HepG2 (cell line): Measurements from ENCODE around the gene TSTD2. TPM values are rescaled to one million over a fixed set of nuclear protein-coding genes. Genes with fewer than 3 reads are reported as not detected.
A peak's percentile ranks its signal among the peaks of the same experiment; 100 is the strongest.

Source experiments
- CEBPB ChIP-seq: IDR thresholded peaks from 2 replicates; pipeline ENCODE4 v1.6.1; 2011; ENCODE audit warnings: low read depth, low read length, improper control_type of control experiment, borderline replicate concordance
- ESRRA ChIP-seq: sonication (generic); formaldehyde crosslinking; IDR thresholded peaks from 2 replicates; pipeline ENCODE4 v1.5.1; 2020; ENCODE audit warnings: mild to moderate bottlenecking, low read depth, missing genetic modification reagents
- MAF1 ChIP-seq: sonication (generic); formaldehyde crosslinking; IDR thresholded peaks from 2 replicates; pipeline ENCODE4 v1.5.0; 2020; ENCODE audit warnings: missing genetic modification reagents, borderline replicate concordance
- RFX5 ChIP-seq: IDR thresholded peaks from 2 replicates; pipeline ENCODE4 v1.6.1; 2011; ENCODE audit warnings: low read depth, low read length, improper control_type of control experiment
- SAP130 ChIP-seq: IDR thresholded peaks from 2 replicates; pipeline ENCODE4 v1.6.1; 2016; ENCODE audit warnings: low read depth
- SP2 ChIP-seq: sonication (generic); formaldehyde crosslinking; IDR thresholded peaks from 2 replicates; pipeline ENCODE4 v1.5.1; 2020; ENCODE audit warnings: mild to moderate bottlenecking, missing genetic modification reagents
- ZBTB42 ChIP-seq: sonication (generic); formaldehyde crosslinking; IDR thresholded peaks from 2 replicates; pipeline ENCODE4 v1.5.0; 2020; ENCODE audit warnings: mild to moderate bottlenecking, missing genetic modification reagents
- ZKSCAN1 ChIP-seq: fragments of 150-350 bp; IDR thresholded peaks from 2 replicates; pipeline ENCODE4 v1.6.1; 2014; ENCODE audit warnings: low read length
- ZNF589 ChIP-seq: sonication (generic); formaldehyde crosslinking; conservative IDR thresholded peaks from 2 replicates; pipeline ENCODE4 v1.8.0; 2022; ENCODE audit warnings: mild to moderate bottlenecking, moderate library complexity, missing genetic modification reagents
- ZNF607 ChIP-seq: sonication (generic); formaldehyde crosslinking; IDR thresholded peaks from 2 replicates; pipeline ENCODE4 v1.5.1; 2020; ENCODE audit warnings: missing genetic modification reagents, mild to moderate bottlenecking, borderline replicate concordance
- ZNF775 ChIP-seq: sonication (generic); formaldehyde crosslinking; IDR thresholded peaks from 2 replicates; pipeline ENCODE4 v1.4.0; 2020; ENCODE audit warnings: missing genetic modification reagents, mild to moderate bottlenecking, moderate library complexity, borderline replicate concordance
- ZNF878 ChIP-seq: sonication (generic); formaldehyde crosslinking; IDR thresholded peaks from 2 replicates; pipeline ENCODE4 v1.8.1; 2023; ENCODE audit warnings: mild to moderate bottlenecking, missing genetic modification reagents, moderate library complexity
- ZSCAN12 ChIP-seq: sonication (generic); formaldehyde crosslinking; IDR thresholded peaks from 2 replicates; pipeline ENCODE4 v1.9.0; 2021; ENCODE audit warnings: mild to moderate bottlenecking, missing genetic modification reagents
- polyA plus RNA-seq, 8 experiments: library from polyadenylated mRNA; depleted of rRNA in 3 of 8; stranded (reverse) in 7 of 8; unstranded in 1 of 8; fragments of >200 nt; fragmentation: Illumina TruSeq in 4 of 8; extraction: Trizol in 4 of 8; gene quantifications; 2 replicates each; pipeline versions ENCODE4 v1.2.1 to v1.2.3, GENCODE V29; 2011 to 2016; ENCODE audit warnings: low read depth in 4 of 8, missing spikeins in 1 of 8, mixed read lengths in 1 of 8; ENCODE audit not compliant: insufficient read depth in 1 of 8
- total RNA-seq, 5 experiments: library from RNA; depleted of rRNA; stranded (reverse); fragments of >200 nt; fragmentation: Illumina TruSeq; extraction: Trizol; gene quantifications; 2 replicates each; pipeline ENCODE4 v1.2.3, GENCODE V29; 2016; ENCODE audit warnings: low read depth in 1 of 5
- TF ChIP-seq, protein P1 (sequence below), 2 experiments: sonication (generic) in 1 of 2; formaldehyde crosslinking in 1 of 2; IDR thresholded peaks; 2 replicates each; pipeline versions ENCODE4 v1.4.0 to v1.6.1; 2016 to 2020; ENCODE audit warnings: borderline replicate concordance in 1 of 2, low read depth in 1 of 2, mild to moderate bottlenecking in 1 of 2, missing genetic modification reagents in 1 of 2
- TF ChIP-seq, protein P2 (sequence below): sonication (generic); formaldehyde crosslinking; IDR thresholded peaks from 2 replicates; pipeline ENCODE4 v1.4.0; 2020; ENCODE audit warnings: missing genetic modification reagents
- TF ChIP-seq, protein P3 (sequence below): sonication (generic); formaldehyde crosslinking; IDR thresholded peaks from 2 replicates; pipeline ENCODE4 v1.9.0; 2021; ENCODE audit warnings: missing genetic modification reagents, borderline replicate concordance
- TF ChIP-seq, protein P4 (sequence below): sonication (generic); formaldehyde crosslinking; conservative IDR thresholded peaks from 2 replicates; pipeline ENCODE4 v1.4.0; 2020; ENCODE audit warnings: missing genetic modification reagents
- TF ChIP-seq, protein P5 (sequence below): sonication (generic); formaldehyde crosslinking; IDR thresholded peaks from 2 replicates; pipeline ENCODE4 v1.5.1; 2020; ENCODE audit warnings: mild to moderate bottlenecking, missing genetic modification reagents, moderate library complexity

The TSTD2 gene
- total and polyA plus RNA-seq, 2 of the 13 experiments (the other 11 are each of a cell fraction or from before 2014, with no cell fraction given): 16.0 to 23.1 TPM

DNA sequence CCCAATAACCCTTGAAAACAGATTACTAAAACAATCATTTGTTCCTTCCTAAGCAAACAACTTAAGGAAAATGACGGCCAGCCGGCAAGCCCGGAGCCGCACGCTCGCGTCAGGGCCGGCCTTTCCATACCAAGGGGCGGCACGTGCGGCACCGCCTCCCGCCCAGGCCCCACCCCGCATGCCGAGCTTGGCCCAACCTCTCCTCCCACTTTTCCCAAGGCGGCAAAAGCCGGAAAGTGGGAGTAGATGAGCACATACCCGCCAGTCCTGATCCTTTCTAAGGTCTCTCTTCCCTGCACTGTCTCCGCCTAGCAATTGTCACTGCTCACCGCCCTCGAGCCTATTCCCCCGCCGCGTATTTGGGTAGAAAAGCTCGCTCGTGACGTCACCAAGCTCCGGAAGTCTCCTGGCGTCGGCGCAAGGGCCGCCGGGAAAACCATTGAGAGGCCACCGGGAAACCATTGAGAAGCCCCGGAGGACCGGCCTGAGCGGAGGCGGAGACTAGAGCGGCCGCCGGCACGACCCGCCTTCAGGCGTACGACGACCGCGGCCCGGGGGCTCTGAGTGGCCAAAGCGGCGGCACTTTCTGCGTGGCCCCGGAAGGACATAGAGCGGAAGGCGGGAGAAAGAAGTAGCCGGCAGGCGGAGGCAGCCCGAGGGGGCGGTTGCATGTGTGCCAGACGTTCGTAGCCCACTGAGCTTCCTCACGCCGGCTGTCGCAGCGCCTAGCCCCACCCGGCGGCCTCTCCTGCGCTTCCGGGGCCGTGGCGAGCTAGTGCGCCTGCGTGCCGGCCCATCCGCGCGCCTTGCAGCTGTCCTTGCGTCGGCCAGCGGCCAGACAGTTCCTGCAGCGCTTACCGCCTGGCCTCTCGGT is at the start of gene TSTD2, which contains the start of gene NCBP1 (continued):
- no peak for TF ChIP-seq CEBPB
- TF ChIP-seq, protein P1, sequence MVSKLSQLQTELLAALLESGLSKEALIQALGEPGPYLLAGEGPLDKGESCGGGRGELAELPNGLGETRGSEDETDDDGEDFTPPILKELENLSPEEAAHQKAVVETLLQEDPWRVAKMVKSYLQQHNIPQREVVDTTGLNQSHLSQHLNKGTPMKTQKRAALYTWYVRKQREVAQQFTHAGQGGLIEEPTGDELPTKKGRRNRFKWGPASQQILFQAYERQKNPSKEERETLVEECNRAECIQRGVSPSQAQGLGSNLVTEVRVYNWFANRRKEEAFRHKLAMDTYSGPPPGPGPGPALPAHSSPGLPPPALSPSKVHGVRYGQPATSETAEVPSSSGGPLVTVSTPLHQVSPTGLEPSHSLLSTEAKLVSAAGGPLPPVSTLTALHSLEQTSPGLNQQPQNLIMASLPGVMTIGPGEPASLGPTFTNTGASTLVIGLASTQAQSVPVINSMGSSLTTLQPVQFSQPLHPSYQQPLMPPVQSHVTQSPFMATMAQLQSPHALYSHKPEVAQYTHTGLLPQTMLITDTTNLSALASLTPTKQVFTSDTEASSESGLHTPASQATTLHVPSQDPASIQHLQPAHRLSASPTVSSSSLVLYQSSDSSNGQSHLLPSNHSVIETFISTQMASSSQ (IDR thresholded peaks at IDR 0.05; ENCODE audit: low read depth): no peak
- TF ChIP-seq, protein P1 (CRISPR knock-in tag; IDR thresholded peaks at IDR 0.05; ENCODE audit: borderline replicate concordance): peak; percentile 43; the same call in 1 of the 2 replicates
- no peak for TF ChIP-seq ZKSCAN1
- TF ChIP-seq MAF1: peak; percentile 75; the same call in 1 of the 2 replicates
- TF ChIP-seq, protein P2, sequence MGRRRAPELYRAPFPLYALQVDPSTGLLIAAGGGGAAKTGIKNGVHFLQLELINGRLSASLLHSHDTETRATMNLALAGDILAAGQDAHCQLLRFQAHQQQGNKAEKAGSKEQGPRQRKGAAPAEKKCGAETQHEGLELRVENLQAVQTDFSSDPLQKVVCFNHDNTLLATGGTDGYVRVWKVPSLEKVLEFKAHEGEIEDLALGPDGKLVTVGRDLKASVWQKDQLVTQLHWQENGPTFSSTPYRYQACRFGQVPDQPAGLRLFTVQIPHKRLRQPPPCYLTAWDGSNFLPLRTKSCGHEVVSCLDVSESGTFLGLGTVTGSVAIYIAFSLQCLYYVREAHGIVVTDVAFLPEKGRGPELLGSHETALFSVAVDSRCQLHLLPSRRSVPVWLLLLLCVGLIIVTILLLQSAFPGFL (CRISPR knock-in tag): no peak
- TF ChIP-seq ZNF607 (CRISPR knock-in tag): peak; percentile 90
- TF ChIP-seq RFX5: peak; percentile 78
- no peak for TF ChIP-seq ZSCAN12 (CRISPR knock-in tag)
- TF ChIP-seq, protein P3, sequence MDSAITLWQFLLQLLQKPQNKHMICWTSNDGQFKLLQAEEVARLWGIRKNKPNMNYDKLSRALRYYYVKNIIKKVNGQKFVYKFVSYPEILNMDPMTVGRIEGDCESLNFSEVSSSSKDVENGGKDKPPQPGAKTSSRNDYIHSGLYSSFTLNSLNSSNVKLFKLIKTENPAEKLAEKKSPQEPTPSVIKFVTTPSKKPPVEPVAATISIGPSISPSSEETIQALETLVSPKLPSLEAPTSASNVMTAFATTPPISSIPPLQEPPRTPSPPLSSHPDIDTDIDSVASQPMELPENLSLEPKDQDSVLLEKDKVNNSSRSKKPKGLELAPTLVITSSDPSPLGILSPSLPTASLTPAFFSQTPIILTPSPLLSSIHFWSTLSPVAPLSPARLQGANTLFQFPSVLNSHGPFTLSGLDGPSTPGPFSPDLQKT (CRISPR knock-in tag): no peak; the same call in 1 of the 2 replicates
- no peak for TF ChIP-seq ZNF589 (CRISPR knock-in tag)
- TF ChIP-seq, protein P4, sequence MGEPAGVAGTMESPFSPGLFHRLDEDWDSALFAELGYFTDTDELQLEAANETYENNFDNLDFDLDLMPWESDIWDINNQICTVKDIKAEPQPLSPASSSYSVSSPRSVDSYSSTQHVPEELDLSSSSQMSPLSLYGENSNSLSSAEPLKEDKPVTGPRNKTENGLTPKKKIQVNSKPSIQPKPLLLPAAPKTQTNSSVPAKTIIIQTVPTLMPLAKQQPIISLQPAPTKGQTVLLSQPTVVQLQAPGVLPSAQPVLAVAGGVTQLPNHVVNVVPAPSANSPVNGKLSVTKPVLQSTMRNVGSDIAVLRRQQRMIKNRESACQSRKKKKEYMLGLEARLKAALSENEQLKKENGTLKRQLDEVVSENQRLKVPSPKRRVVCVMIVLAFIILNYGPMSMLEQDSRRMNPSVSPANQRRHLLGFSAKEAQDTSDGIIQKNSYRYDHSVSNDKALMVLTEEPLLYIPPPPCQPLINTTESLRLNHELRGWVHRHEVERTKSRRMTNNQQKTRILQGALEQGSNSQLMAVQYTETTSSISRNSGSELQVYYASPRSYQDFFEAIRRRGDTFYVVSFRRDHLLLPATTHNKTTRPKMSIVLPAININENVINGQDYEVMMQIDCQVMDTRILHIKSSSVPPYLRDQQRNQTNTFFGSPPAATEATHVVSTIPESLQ (CRISPR knock-in tag): peak; percentile 67
- TF ChIP-seq ZBTB42 (CRISPR knock-in tag): no peak
- TF ChIP-seq ZNF878 (CRISPR knock-in tag): peak; percentile 87; the same call in 1 of the 2 replicates
- TF ChIP-seq SAP130 (CRISPR knock-in tag): peak; percentile 80
- peak; percentile 93 for TF ChIP-seq SP2
- peak; percentile 68; the same call in 1 of the 2 replicates for TF ChIP-seq ZNF775
- TF ChIP-seq, protein P5, sequence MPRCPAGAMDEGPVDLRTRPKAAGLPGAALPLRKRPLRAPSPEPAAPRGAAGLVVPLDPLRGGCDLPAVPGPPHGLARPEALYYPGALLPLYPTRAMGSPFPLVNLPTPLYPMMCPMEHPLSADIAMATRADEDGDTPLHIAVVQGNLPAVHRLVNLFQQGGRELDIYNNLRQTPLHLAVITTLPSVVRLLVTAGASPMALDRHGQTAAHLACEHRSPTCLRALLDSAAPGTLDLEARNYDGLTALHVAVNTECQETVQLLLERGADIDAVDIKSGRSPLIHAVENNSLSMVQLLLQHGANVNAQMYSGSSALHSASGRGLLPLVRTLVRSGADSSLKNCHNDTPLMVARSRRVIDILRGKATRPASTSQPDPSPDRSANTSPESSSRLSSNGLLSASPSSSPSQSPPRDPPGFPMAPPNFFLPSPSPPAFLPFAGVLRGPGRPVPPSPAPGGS (CRISPR knock-in tag): peak; percentile 85; the same call in 1 of the 2 replicates
- no peak for TF ChIP-seq ESRRA (CRISPR knock-in tag)
